Esophagus muscularis mucosa (tissue), 3 donors: Measurements from ENCODE around the gene RUNX1.

ENCODE experiments used
- POLR2A ChIP-seq: fragments of 450-650 bp; IDR thresholded peaks from one replicate; pipeline ENCODE4 v1.6.1; 2017; ENCODE audit warnings: antibody characterized with exemption, moderate library complexity, mild to moderate bottlenecking, low read depth
- TF ChIP-seq, protein P1 (sequence below), 3 experiments: fragments of 200-600 bp in 2 of 3; fragments of 450-650 bp in 1 of 3; sonication (generic) in 2 of 3; IDR thresholded peaks; one replicate each; pipeline ENCODE4 v1.5.1; 2017 to 2019; ENCODE audit warnings: antibody characterized with exemption in 3 of 3, mild to moderate bottlenecking in 2 of 3, moderate library complexity in 1 of 3

DNA sequence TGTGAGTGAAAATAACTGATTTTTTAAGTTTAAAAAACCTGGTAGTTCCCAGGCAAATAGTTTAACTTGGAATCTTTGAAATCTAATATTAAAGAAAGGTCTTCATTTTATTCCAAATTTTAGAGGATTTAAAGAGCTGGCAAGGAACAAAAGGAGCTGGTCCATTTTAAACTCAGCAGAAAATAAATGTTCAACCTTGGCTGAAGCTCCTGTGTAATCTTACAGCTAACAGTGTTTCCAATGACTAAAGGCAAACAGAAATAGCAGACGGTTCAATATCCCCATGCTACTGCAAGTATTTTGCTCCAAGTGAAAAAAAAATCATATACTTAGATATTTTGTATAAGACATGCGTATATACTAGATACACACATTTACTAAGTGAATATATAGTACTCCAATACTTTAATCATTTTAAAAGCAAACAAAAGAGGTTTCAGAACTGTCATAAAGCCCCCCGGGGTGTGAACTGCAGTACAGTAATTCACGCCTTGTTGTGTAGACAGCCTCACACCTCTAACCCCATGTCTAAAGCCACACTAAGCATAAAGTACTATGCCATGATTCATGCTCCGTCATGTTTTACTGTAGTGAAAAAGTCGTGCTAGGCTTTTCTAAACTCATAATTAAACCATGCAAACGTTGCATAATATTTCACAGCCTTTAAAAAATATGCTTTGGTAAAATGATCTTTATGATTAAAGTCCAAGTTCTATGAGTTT is 248.1 kb downstream of the RUNX1 start:
- TF ChIP-seq, protein P1, sequence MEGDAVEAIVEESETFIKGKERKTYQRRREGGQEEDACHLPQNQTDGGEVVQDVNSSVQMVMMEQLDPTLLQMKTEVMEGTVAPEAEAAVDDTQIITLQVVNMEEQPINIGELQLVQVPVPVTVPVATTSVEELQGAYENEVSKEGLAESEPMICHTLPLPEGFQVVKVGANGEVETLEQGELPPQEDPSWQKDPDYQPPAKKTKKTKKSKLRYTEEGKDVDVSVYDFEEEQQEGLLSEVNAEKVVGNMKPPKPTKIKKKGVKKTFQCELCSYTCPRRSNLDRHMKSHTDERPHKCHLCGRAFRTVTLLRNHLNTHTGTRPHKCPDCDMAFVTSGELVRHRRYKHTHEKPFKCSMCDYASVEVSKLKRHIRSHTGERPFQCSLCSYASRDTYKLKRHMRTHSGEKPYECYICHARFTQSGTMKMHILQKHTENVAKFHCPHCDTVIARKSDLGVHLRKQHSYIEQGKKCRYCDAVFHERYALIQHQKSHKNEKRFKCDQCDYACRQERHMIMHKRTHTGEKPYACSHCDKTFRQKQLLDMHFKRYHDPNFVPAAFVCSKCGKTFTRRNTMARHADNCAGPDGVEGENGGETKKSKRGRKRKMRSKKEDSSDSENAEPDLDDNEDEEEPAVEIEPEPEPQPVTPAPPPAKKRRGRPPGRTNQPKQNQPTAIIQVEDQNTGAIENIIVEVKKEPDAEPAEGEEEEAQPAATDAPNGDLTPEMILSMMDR (IDR thresholded peaks at IDR 0.05) = no peak
- TF ChIP-seq POLR2A = no peak
